Activated CD8-positive, alpha-beta memory T cell treated with anti-CD3 and anti-CD28 coated beads for 36 hours (primary cell): Measurements from ENCODE around the gene ETV5. TPM values are rescaled to one million over a fixed set of nuclear protein-coding genes. Genes with fewer than 3 reads are reported as not detected.

ENCODE experiments used
- CTCF ChIA-PET: fragments of 350-600 bp; sonication (Branson Sonifier 250); formaldehyde crosslinking; loops from one replicate; lab custom pipeline; 2021; ENCODE audit warnings: antibody characterized with exemption; lab: Charles Lee
- POLR2A ChIA-PET: fragments of 350-600 bp; sonication (Branson Sonifier 250); formaldehyde crosslinking; loops from one replicate; lab custom pipeline; 2021; ENCODE audit warnings: antibody characterized with exemption; lab: Charles Lee
- total RNA-seq, 2 experiments: library from RNA; stranded (reverse); gene quantifications; one replicate each; pipeline ENCODE4 v1.2.3, GENCODE V29; 2021

Gene ETV5
- total RNA-seq, 2 experiments from 2014 or later, result 1.5 to 2.2 TPM

- ChIA-PET POLR2A (no interaction called here), CTCF (interaction anchor here (1.1 kb wide), 1 partner anchor 20 kb away, joined by 4 read pairs; no protein-coding TSS in a partner anchor)
Observed at GRCh38 chr3:186002884-186003472, 105.9 kb downstream of the ETV5 start.

GRCh38 chr3:186001842-186002241 is 107.0 kb downstream of the ETV5 start:
- CTCF ChIA-PET, result no interaction called here
- POLR2A ChIA-PET, result no interaction called here

- ChIA-PET POLR2A (no interaction called here), CTCF (no interaction called here)
Observed at GRCh38 chr3:185999221-185999620, 109.7 kb downstream of the ETV5 start.

- ChIA-PET CTCF (no interaction called here), POLR2A (no interaction called here)
Observed at GRCh38 chr3:185998136-185998535, 110.8 kb downstream of the ETV5 start.

- ChIA-PET CTCF (interaction anchor here (0.9 kb wide), 1 partner anchor 14 kb away, joined by 3 read pairs; no protein-coding TSS in a partner anchor), POLR2A (interaction anchor here (0.5 kb wide), 1 partner anchor 573 kb away, joined by 7 read pairs; no protein-coding TSS in a partner anchor)
Observed at GRCh38 chr3:185997130-185997529, 111.8 kb downstream of the ETV5 start.

Other genes starting within 250 kb of the ETV5 start
- 100 to 1,000 TPM; 303 to 310 TPM for gene TRA2B, start 171.1 kb downstream of the ETV5 start, total RNA-seq